OCI-LY7 (cell line): ENCODE measurements around the gene LIN37. TPM values are rescaled to one million over a fixed set of nuclear protein-coding genes. Genes with fewer than 3 reads are reported as not detected.

ENCODE experiments used
- BruUV-seq: library from RNA; stranded (reverse); fragments of 400-500 nt; replicated peaks from 2 replicates; lab custom pipeline; 2021; lab: Mats Ljungman, UMichigan
- CTCF ChIA-PET: fragments of 300-600 bp; sonication (Branson Sonifier 250); formaldehyde crosslinking; loops from one replicate; lab custom pipeline; 2022; ENCODE audit warnings: antibody characterized with exemption; ENCODE audit not compliant: unreplicated experiment; lab: Charles Lee
- POLR2A ChIA-PET: fragments of 300-600 bp; sonication (Branson Sonifier 250); formaldehyde crosslinking; loops from one replicate; lab custom pipeline; 2022; ENCODE audit warnings: antibody characterized with exemption; lab: Charles Lee
- DNase-seq: peaks from one replicate; pipeline ENCODE4 v3.0.0-alpha.2; 2015; ENCODE audit warnings: low spot score
- H2AFZ ChIP-seq: fragments of 200-600 bp; sonication (generic), shearing (Covaris generic); 2 replicates; pipeline ENCODE4 v1.6.1; 2014; ENCODE audit warnings: mild to moderate bottlenecking, antibody characterized with exemption, low read length, moderate library complexity
- H3K27ac ChIP-seq: fragments of 200-600 bp; sonication (generic); 2 replicates; pipeline ENCODE4 v1.5.1; 2014; ENCODE audit warnings: mixed run types, low read depth, mild to moderate bottlenecking, moderate library complexity, low read length, inconsistent platforms; ENCODE audit not compliant: poor library complexity, severe bottlenecking
- H3K36me3 ChIP-seq: fragments of 200-600 bp; sonication (generic); 2 replicates; pipeline ENCODE4 v1.6.1; 2014; ENCODE audit warnings: mild to moderate bottlenecking, antibody characterized with exemption, low read length, moderate library complexity, mixed read lengths; ENCODE audit not compliant: insufficient read depth
- H3K4me1 ChIP-seq: fragments of 200-600 bp; sonication (generic); 2 replicates; pipeline ENCODE4 v1.5.1; 2014; ENCODE audit warnings: mild to moderate bottlenecking, low read length; ENCODE audit not compliant: insufficient read depth, poor library complexity, severe bottlenecking
- H3K4me2 ChIP-seq: fragments of 200-600 bp; sonication (generic); 2 replicates; pipeline ENCODE4 v1.6.1; 2014; ENCODE audit warnings: mild to moderate bottlenecking, low read length
- H3K4me3 ChIP-seq: fragments of 200-600 bp; sonication (generic); 2 replicates; pipeline ENCODE4 v1.5.1; 2014; ENCODE audit warnings: mild to moderate bottlenecking, low read depth, low read length; ENCODE audit not compliant: poor library complexity, severe bottlenecking
- H3K79me2 ChIP-seq: fragments of 200-600 bp; sonication (generic); 2 replicates; pipeline ENCODE4 v1.6.1; 2016; ENCODE audit warnings: low read depth, mild to moderate bottlenecking, low read length, moderate library complexity, mixed read lengths; ENCODE audit not compliant: insufficient read depth
- H3K9me2 ChIP-seq: fragments of 200-600 bp; sonication (generic); 2 replicates; pipeline ENCODE4 v1.6.1; 2016; ENCODE audit warnings: mild to moderate bottlenecking, low read length, mixed read lengths; ENCODE audit not compliant: insufficient read depth
- H3K9me3 ChIP-seq: fragments of 200-600 bp; sonication (generic); 2 replicates; pipeline ENCODE4 v1.6.1; 2014; ENCODE audit warnings: mild to moderate bottlenecking, mixed run types, low read length, mixed read lengths
- H4K20me1 ChIP-seq: fragments of 200-600 bp; sonication (generic); 2 replicates; pipeline ENCODE4 v1.6.1; 2014; ENCODE audit warnings: mild to moderate bottlenecking, antibody characterized with exemption, low read length, moderate library complexity, mixed read lengths; ENCODE audit not compliant: insufficient read depth
- EZH2phosphoT487 ChIP-seq: fragments of 200-600 bp; sonication (generic); IDR thresholded peaks from 2 replicates; pipeline ENCODE4 v1.6.1; 2018; ENCODE audit warnings: low read depth, borderline replicate concordance, mild to moderate bottlenecking, mixed run types, antibody characterized with exemption, low read length, moderate library complexity, mixed read lengths
- intact Hi-C: fragments of 100-400 bp; cut with micrococcal nuclease; formaldehyde crosslinking; loops from one replicate; pipeline ENCODE4 v1.10.0; 2022; ENCODE audit not compliant: unreplicated experiment
- total RNA-seq, 2 experiments: library from RNA; depleted of rRNA in 1 of 2; stranded (reverse); fragments of >200 nt in 1 of 2; shearing (Covaris generic) in 1 of 2; gene quantifications; 2 replicates each; pipeline ENCODE4 v1.2.3, GENCODE V29; 2014 to 2022
- TF ChIP-seq, protein P1 (sequence below): fragments of 200-600 bp; sonication (generic); conservative IDR thresholded peaks from 2 replicates; pipeline ENCODE4 v1.5.1; 2014; ENCODE audit warnings: mild to moderate bottlenecking, antibody characterized with exemption, low read length, moderate library complexity, mixed read lengths

LIN37 gene
- total RNA-seq, 2 experiments from 2014 or later = 11.6 to 11.7 TPM

DNA sequence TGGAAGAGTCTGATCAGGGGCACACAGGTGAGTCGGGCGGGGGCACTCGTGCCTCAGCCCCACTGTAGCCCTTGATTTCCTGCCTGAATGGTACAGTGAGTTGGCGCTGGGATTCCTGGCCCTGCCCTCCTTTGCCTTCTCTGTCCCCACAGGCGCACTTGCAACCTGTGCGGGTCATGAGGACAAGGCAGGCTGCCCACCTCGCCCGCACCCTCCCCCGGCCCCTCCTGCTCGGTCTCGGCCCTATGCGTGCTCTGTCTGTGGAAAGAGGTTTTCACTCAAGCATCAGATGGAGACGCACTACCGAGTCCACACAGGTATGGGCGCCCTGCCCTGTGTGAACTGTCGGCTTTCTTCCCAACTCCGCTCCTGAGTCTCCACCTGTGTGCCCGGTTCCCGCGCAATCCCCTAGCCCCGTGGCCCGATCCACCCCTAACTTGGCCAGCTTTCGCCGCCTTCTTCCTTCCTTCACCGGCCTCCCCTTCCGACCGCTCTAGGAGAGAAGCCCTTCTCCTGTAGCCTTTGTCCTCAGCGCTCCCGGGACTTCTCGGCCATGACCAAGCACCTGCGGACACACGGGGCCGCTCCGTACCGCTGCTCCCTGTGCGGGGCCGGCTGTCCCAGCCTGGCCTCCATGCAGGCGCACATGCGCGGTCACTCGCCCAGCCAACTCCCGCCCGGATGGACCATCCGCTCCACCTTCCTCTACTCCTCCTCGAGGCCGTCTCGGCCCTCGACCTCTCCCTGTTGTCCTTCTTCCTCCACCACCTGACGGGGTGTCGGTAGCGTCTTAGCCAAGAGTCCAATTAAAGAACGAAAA is 32.2 kb upstream of the LIN37 start:
- Histone ChIP-seq H2AFZ (peak overlapping the region; percentile 27; the same call in 1 of the 2 replicates), H3K4me1 (peaks cover 58% of the 10 kb centered on the region), H3K4me3 (peak overlapping the region; percentile 77), H3K36me3 (peaks cover 16% of the 10 kb centered on the region), H3K9me3 (no peaks in the 10 kb centered on the region), H3K9me2 (no peaks in the 10 kb centered on the region), H4K20me1 (peaks cover 6% of the 10 kb centered on the region), H3K27ac (peak overlapping the region; percentile 58), H3K79me2 (peaks cover 18% of the 10 kb centered on the region), H3K4me2 (peak overlapping the region; percentile 75)
- TF ChIP-seq, protein P1, sequence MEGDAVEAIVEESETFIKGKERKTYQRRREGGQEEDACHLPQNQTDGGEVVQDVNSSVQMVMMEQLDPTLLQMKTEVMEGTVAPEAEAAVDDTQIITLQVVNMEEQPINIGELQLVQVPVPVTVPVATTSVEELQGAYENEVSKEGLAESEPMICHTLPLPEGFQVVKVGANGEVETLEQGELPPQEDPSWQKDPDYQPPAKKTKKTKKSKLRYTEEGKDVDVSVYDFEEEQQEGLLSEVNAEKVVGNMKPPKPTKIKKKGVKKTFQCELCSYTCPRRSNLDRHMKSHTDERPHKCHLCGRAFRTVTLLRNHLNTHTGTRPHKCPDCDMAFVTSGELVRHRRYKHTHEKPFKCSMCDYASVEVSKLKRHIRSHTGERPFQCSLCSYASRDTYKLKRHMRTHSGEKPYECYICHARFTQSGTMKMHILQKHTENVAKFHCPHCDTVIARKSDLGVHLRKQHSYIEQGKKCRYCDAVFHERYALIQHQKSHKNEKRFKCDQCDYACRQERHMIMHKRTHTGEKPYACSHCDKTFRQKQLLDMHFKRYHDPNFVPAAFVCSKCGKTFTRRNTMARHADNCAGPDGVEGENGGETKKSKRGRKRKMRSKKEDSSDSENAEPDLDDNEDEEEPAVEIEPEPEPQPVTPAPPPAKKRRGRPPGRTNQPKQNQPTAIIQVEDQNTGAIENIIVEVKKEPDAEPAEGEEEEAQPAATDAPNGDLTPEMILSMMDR = no peak
- no peak for TF ChIP-seq EZH2phosphoT487
- no peak for DNase-seq
- POLR2A ChIA-PET = no interaction called here
- CTCF ChIA-PET = no interaction called here
- intact Hi-C loops = loop anchor here (2.0 to 5.0 kb wide), 2 partner anchors 41 to 169 kb away; partner anchors contain the start of genes HSPB6 and PROSER3
- no TSS peak for BruUV-seq

DNA sequence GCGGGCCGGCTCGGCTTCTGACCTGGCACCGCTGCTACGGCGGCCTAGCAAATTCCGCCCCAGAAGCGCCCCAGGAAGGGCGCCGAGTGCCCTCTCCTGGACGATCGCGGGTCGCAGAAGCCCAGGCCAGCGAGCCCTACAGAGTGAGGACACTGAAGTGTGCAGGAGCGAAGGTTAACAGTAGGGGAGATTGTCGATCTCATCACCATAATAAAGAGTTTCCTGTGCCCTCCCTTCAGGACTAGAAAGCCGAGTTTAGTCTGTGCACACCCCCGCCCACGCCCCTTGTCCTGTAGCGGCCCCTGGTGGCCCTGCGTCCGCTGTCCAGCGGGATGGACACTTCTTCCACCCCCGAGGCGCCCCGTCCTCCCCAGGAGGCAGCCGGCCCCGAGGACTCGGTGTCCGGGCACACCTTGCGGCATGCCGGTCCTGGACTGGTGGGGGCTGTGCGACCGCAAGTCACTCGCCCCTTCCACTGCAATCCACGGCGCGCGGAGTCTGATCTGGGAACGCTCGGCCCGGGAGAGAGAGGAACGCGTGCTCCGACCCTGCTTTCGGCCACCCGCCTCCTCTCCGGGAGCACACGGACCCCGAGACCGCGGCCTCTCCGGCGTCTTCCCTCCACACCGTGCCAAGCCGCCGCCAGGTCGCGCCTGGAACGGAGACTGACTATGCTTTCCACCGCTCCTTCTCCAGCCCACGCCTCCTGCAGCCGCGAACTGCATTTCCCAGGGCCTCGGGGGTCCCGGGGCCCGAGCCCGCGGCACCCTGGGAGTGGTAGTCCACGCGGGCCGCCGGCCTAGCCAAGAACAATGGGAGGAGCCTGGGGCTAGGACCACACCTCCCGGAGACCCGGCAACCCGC is 31.3 kb upstream of the LIN37 start:
- Histone ChIP-seq H3K4me3 (peak overlapping the region; percentile 77), H3K9me3 (no peaks in the 10 kb centered on the region), H3K79me2 (peaks cover 18% of the 10 kb centered on the region), H4K20me1 (peaks cover 6% of the 10 kb centered on the region), H3K27ac (peak overlapping the region; percentile 58), H3K4me2 (peak overlapping the region; percentile 75), H2AFZ (peak overlapping the region; percentile 27), H3K9me2 (no peaks in the 10 kb centered on the region), H3K4me1 (peaks cover 52% of the 10 kb centered on the region), H3K36me3 (peaks cover 24% of the 10 kb centered on the region)
- ChIA-PET CTCF (no interaction called here), POLR2A (no interaction called here)
- peak; percentile 99 for DNase-seq
- TF ChIP-seq, protein P1 = peak; percentile 83
- no peak for TF ChIP-seq EZH2phosphoT487
- BruUV-seq = no TSS peak
- intact Hi-C loops = loop anchor here (1.0 to 5.0 kb wide), 6 partner anchors 23 to 214 kb away; partner anchors contain the start of genes HSPB6 and PROSER3
